Islet precursor cell (in vitro differentiated cells): ENCODE results near the gene CFAP77.

Experiments
- DNase-seq: peaks from one replicate; pipeline ENCODE4 v3.0.0-alpha.2; 2018

CFAP77 gene

GRCh38 chr9:132584601-132585560, 174.9 kb downstream of the CFAP77 start:
- peak; percentile 73 for DNase-seq

- DNase-seq: no peak
These were observed 176.2 kb downstream of the CFAP77 start for GRCh38 chr9:132585954-132586829.

GRCh38 chr9:132586830-132587591, 177.0 kb downstream of the CFAP77 start:
- DNase-seq: no peak

GRCh38 chr9:132587592-132587955, 177.6 kb downstream of the CFAP77 start:
- no peak for DNase-seq

GRCh38 chr9:132588098-132588497, 178.1 kb downstream of the CFAP77 start:
- no peak for DNase-seq

- DNase-seq: no peak
These were observed 178.6 kb downstream of the CFAP77 start for GRCh38 chr9:132588501-132589147.

- DNase-seq: no peak
These were observed 179.4 kb downstream of the CFAP77 start for GRCh38 chr9:132589148-132590036.

- no peak for DNase-seq
These were observed 180.0 kb downstream of the CFAP77 start for GRCh38 chr9:132590037-132590317.

GRCh38 chr9:132590318-132591182, 180.5 kb downstream of the CFAP77 start:
- DNase-seq: no peak

- no peak for DNase-seq
These were observed 181.2 kb downstream of the CFAP77 start for GRCh38 chr9:132591244-132591643.

- no peak for DNase-seq
These were observed 181.8 kb downstream of the CFAP77 start for GRCh38 chr9:132591751-132592314.

- no peak for DNase-seq
These were observed 182.4 kb downstream of the CFAP77 start for GRCh38 chr9:132592451-132592850.

GRCh38 chr9:132594412-132594811, 184.4 kb downstream of the CFAP77 start:
- DNase-seq: no peak

- no peak for DNase-seq
These were observed 185.3 kb downstream of the CFAP77 start for GRCh38 chr9:132595319-132595718.

GRCh38 chr9:132596200-132596599, 186.2 kb downstream of the CFAP77 start:
- DNase-seq: no peak

- no peak for DNase-seq
These were observed 187.2 kb downstream of the CFAP77 start for GRCh38 chr9:132597073-132597775.

- no peak for DNase-seq
These were observed 190.4 kb downstream of the CFAP77 start for GRCh38 chr9:132600326-132600984.

GRCh38 chr9:132602207-132602606, 192.2 kb downstream of the CFAP77 start:
- DNase-seq: no peak

GRCh38 chr9:132605387-132605786, 195.4 kb downstream of the CFAP77 start:
- DNase-seq: peak; percentile 45
